Activated B cell treated with CpG ODN at 0.5 μM for 24 hours (primary cell): ENCODE results near the gene DEFB131B. TPM values are rescaled to one million over a fixed set of nuclear protein-coding genes. Genes with fewer than 3 reads are reported as not detected.
A peak's percentile ranks its signal among the peaks of the same experiment; 100 is the strongest.

Experiments
- ATAC-seq: fragments of 200-7000 bp; cut with Tn5 transposase; one replicate; pipeline ENCODE4 v1.10.0; 2021; ENCODE audit warnings: low read depth, mild to moderate bottlenecking, moderate library complexity
- CTCF ChIA-PET: fragments of 350-600 bp; sonication (Branson Sonifier 250); formaldehyde crosslinking; loops from one replicate; lab custom pipeline; 2021; ENCODE audit warnings: antibody characterized with exemption; lab: Charles Lee
- POLR2A ChIA-PET: fragments of 350-600 bp; sonication (Branson Sonifier 250); formaldehyde crosslinking; loops from one replicate; lab custom pipeline; 2021; ENCODE audit warnings: antibody characterized with exemption; lab: Charles Lee
- DNase-seq: peaks from one replicate; pipeline ENCODE4 v3.0.0; 2022
- H3K27ac Mint-ChIP-seq: one replicate; pipeline ENCODE4 v1.8.0; 2020; ENCODE audit warnings: mixed read lengths
- H3K27me3 Mint-ChIP-seq: one replicate; pipeline ENCODE4 v1.8.0; 2021; ENCODE audit warnings: mixed read lengths
- H3K36me3 Mint-ChIP-seq: one replicate; pipeline ENCODE4 v1.8.0; 2021; ENCODE audit warnings: low read depth, mixed read lengths
- H3K4me1 Mint-ChIP-seq: one replicate; pipeline ENCODE4 v1.8.0; 2021; ENCODE audit warnings: mixed read lengths
- H3K4me3 Mint-ChIP-seq: one replicate; pipeline ENCODE4 v1.8.0; 2020; ENCODE audit warnings: mild to moderate bottlenecking, mixed read lengths
- H3K9me3 Mint-ChIP-seq: one replicate; pipeline ENCODE4 v1.8.0; 2020; ENCODE audit warnings: mixed read lengths
- intact Hi-C: fragments of 100-400 bp; cut with micrococcal nuclease; formaldehyde crosslinking; loops from one replicate; pipeline ENCODE4 v1.15.1; 2024
- total RNA-seq: library from RNA; stranded (reverse); gene quantifications from 2 replicates; pipeline ENCODE4 v1.2.3, GENCODE V29; 2022
- TF ChIP-seq, protein P1 (sequence below): fragments of 200-600 bp; IDR thresholded peaks from one replicate; pipeline ENCODE4 v1.8.0; 2022; ENCODE audit warnings: antibody characterized with exemption, mild to moderate bottlenecking

DEFB131B gene
- total RNA-seq, 1 donor from 2014 or later, result not detected

DNA sequence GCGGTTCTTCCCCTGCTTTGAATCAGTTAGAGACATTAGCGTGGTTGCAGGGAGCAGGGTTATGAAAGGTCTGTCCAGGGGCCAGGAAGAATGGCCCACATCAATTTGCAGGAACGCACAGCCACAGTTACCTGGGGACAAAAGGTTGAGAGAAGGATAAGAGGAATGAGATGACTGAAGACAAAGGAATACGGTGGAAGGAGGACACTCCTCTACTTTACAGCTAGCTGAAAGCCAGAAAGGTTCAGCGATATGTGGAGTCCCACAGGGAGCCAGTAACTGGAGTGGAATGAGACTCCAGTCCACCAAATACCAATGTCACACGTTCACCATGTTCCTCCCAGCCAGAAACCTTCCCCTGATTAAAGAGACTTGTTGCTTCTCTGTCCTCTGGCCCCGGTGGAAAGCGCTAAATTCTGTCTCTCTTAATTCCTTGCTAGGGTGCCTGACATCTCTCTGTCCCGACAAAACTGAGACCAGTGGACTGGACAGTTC, 39.4 kb downstream of the DEFB131B start:
- no peak for ATAC-seq
- no peaks in the 10 kb centered on the region for H3K9me3 Mint-ChIP-seq
- peaks cover 53% of the 10 kb centered on the region for H3K36me3 Mint-ChIP-seq
- H3K27ac Mint-ChIP-seq, result no peak overlapping the region
- intact Hi-C loops, result no loop called here
- DNase-seq, result no peak
- POLR2A ChIA-PET, result interaction anchor here (0.6 kb wide), 1 partner anchor 223 kb away, joined by 3 read pairs; no protein-coding TSS in a partner anchor
- CTCF ChIA-PET, result no interaction called here
- H3K4me1 Mint-ChIP-seq, result no peaks in the 10 kb centered on the region
- TF ChIP-seq, protein P1, sequence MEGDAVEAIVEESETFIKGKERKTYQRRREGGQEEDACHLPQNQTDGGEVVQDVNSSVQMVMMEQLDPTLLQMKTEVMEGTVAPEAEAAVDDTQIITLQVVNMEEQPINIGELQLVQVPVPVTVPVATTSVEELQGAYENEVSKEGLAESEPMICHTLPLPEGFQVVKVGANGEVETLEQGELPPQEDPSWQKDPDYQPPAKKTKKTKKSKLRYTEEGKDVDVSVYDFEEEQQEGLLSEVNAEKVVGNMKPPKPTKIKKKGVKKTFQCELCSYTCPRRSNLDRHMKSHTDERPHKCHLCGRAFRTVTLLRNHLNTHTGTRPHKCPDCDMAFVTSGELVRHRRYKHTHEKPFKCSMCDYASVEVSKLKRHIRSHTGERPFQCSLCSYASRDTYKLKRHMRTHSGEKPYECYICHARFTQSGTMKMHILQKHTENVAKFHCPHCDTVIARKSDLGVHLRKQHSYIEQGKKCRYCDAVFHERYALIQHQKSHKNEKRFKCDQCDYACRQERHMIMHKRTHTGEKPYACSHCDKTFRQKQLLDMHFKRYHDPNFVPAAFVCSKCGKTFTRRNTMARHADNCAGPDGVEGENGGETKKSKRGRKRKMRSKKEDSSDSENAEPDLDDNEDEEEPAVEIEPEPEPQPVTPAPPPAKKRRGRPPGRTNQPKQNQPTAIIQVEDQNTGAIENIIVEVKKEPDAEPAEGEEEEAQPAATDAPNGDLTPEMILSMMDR, result no peak
- H3K4me3 Mint-ChIP-seq, result no peak overlapping the region
- no peaks in the 10 kb centered on the region for H3K27me3 Mint-ChIP-seq

DNA sequence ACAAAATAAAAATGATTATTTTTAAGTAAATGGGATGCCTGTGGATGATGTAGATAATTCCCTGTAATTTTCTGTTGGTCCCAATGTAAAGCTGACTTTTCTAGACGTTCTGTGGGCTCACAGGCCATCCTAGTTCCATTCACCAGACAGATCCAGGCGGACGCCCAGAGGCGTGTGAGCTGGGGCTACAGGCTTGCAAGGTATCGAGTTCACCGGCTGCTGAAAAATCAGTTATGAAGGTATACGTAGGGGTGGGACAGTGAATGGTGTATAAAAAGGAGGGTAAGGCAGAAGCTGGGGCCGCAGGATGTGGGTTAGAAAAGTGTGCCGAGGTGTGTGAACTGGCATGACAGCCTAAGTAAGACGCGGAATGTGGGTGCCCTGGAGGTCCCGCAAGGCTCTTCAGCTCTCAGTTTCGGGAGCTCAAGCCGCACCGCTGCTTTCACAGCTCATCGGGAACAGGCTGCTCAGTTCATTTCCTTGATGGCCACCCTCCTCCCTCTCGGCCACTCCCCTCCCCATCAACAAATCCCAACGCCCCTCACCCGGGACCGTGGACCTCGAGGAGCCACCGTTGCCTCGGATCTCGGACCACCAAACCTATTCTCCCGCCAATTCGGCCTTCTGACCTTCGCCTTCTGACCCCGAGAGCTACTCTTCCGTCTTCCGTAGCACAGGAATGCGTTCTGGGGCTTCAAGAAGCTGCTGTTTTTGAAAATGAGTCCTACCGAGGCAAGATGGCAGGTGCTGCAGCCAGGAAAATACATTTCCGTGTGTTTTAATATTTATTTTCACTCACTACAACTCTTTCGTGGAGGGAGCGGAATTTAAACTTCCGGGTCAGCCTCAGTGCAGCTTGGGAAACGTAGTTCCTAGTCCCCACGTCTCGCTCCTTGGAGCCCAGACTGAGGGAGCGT, 49.8 kb downstream of the DEFB131B start, which contains the start of gene XNDC1N:
TSS of gene XNDC1N (minus strand) at position 775 of the 917 bp plus-strand sequence. CDS start 5,241 bp downstream, outside the sequence.
- POLR2A ChIA-PET, result interaction anchor here (0.6 to 2.4 kb wide), 19 partner anchors 9 to 295 kb away, joined by 3 to 24 read pairs (median 6); partner anchors contain the start of gene ANAPC15
- CTCF ChIA-PET, result interaction anchor here (0.7 to 1.5 kb wide), 4 partner anchors 17 to 128 kb away, joined by 3 to 7 read pairs (median 4); no protein-coding TSS in a partner anchor
- peak; percentile 77 for ATAC-seq
- Mint-ChIP-seq H3K4me3 (peak within 1 kb of the TSS; percentile 95), H3K9me3 (no peaks in the 10 kb centered on the region), H3K27ac (peak within 1 kb of the TSS; percentile 98), H3K36me3 (peaks cover 17% of the 10 kb centered on the region), H3K4me1 (peaks cover 52% of the 10 kb centered on the region), H3K27me3 (no peaks in the 10 kb centered on the region)
- intact Hi-C loops, result loop anchor here (1.0 to 5.0 kb wide), 7 partner anchors 34 to 884 kb away; partner anchors contain the start of genes ANAPC15, ATG16L2, INPPL1 and LRRC51
- peak; percentile 57 for DNase-seq
- TF ChIP-seq, protein P1, result no peak

DNA sequence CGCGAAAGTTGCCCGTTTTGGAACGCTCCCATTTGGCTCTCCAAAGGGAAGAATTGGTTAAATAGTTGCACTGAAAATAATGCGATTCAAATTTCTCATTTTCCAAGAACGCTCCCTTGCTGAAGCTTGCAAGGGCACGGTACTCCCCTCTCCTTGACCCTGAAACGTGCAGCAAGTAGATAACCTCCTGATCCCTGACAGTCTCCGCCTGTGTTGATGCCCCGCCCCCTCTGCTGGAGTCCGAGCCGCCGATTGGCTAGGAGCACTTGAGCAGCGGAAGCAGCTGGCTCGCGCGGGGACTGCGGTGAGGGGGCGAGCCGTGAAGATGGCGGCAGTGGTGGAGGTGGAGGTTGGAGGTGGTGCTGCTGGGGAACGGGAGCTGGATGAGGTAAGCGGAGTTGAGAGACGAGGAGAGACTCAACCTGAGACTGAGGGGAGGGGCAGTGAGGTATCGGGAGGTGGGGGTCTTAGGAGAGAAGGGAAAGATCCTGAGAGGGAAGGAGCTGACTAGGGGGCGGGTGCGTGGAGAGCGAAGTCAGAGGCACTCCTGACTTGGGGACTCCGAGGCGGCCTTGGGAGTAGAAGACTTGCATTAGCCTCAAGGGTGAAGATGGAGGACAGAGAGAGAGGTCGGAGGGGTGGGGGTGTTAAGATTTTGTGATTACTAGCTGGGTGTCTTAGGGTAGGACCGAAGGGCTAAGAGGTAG, 50.6 kb downstream of the DEFB131B start, which contains the start of gene RNF121:
TSS of gene RNF121 (plus strand) at position 310 of the 707 bp plus-strand sequence. CDS start at position 326, 16 bp downstream.
- intact Hi-C loops, result loop anchor here (1.0 to 5.0 kb wide), 7 partner anchors 33 to 883 kb away; partner anchors contain the start of genes ANAPC15, ATG16L2, INPPL1 and LRRC51
- Mint-ChIP-seq H3K9me3 (no peaks in the 10 kb centered on the region), H3K4me3 (peak within 1 kb of the TSS; percentile 95), H3K27ac (peak within 1 kb of the TSS; percentile 98), H3K4me1 (peaks cover 58% of the 10 kb centered on the region), H3K27me3 (no peaks in the 10 kb centered on the region), H3K36me3 (peaks cover 17% of the 10 kb centered on the region)
- ChIA-PET CTCF (interaction anchor here (1.1 to 1.2 kb wide), 3 partner anchors 17 to 129 kb away, joined by 4 to 7 read pairs (median 4); no protein-coding TSS in a partner anchor), POLR2A (interaction anchor here (0.6 to 2.4 kb wide), 19 partner anchors 9 to 1851 kb away, joined by 3 to 24 read pairs (median 6); partner anchors contain the start of gene ANAPC15)
- peak; percentile 90 for DNase-seq
- ATAC-seq, result peak; percentile 88
- TF ChIP-seq, protein P1, result no peak

DNA sequence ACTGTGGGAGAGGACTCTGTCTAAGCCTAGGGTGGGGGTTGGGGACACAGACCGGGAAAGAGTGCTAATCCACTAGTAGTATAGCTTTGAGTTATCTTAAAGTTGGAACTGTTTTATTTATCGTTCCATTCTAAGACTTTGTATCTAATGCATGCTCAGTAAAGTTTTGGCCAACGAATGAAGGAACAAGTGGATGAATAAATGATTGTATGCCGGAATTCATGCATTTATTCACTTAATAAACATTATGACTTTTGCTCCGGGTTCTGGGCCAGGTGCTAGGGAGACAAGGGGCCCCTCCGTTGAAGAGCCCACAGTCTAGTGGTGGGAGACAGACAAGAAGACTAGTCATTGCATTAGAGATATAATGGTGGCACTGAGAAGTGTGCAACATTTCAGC, 51.2 kb downstream of the DEFB131B start:
- Mint-ChIP-seq H3K36me3 (peaks cover 17% of the 10 kb centered on the region), H3K27me3 (no peaks in the 10 kb centered on the region), H3K4me1 (peaks cover 64% of the 10 kb centered on the region), H3K27ac (peak overlapping the region; percentile 98), H3K4me3 (peak overlapping the region; percentile 95), H3K9me3 (no peaks in the 10 kb centered on the region)
- POLR2A ChIA-PET, result interaction anchor here (0.7 to 2.4 kb wide), 13 partner anchors 14 to 1850 kb away, joined by 3 to 24 read pairs (median 5); partner anchors contain the start of gene ANAPC15
- no peak for DNase-seq
- CTCF ChIA-PET, result interaction anchor here (1.2 kb wide), 1 partner anchor 18 kb away, joined by 4 read pairs; no protein-coding TSS in a partner anchor
- no peak for ATAC-seq
- intact Hi-C loops, result loop anchor here (2.0 to 5.0 kb wide), 4 partner anchors 61 to 883 kb away; partner anchors contain the start of genes ATG16L2 and INPPL1
- TF ChIP-seq, protein P1, result no peak
